HEK293T (cell line): ENCODE measurements around the gene LZTFL1.

Experiments
- CTCF ChIA-PET: fragments of 350-600 bp; formaldehyde crosslinking; extraction: SDS; loops from one replicate; lab custom pipeline; 2021; ENCODE audit warnings: antibody characterized with exemption, inconsistent platforms; lab: Yijun Ruan, JAX
- POLR2A ChIA-PET: fragments of 350-600 bp; formaldehyde crosslinking; extraction: SDS; loops from one replicate; lab custom pipeline; 2020; ENCODE audit warnings: antibody characterized with exemption, inconsistent platforms; lab: Yijun Ruan, JAX
- DNase-seq: peaks from one replicate; pipeline ENCODE4 v3.0.0; 2012; ENCODE audit warnings: mixed read lengths; ENCODE audit errors: extremely low spot score
- ARNT ChIP-seq: fragments of 450-650 bp; IDR thresholded peaks from 2 replicates; pipeline ENCODE4 v1.6.1; 2017; ENCODE audit warnings: mild to moderate bottlenecking
- BHLHE40 ChIP-seq: fragments of 450-650 bp; IDR thresholded peaks from 2 replicates; pipeline ENCODE4 v1.6.1; 2016; ENCODE audit warnings: mild to moderate bottlenecking, moderate library complexity, borderline replicate concordance
- CTBP1 ChIP-seq: fragments of 450-650 bp; IDR thresholded peaks from 2 replicates; pipeline ENCODE4 v1.6.1; 2016; ENCODE audit warnings: borderline replicate concordance
- ELF4 ChIP-seq: fragments of 450-650 bp; IDR thresholded peaks from 2 replicates; pipeline ENCODE4 v1.6.1; 2017; ENCODE audit warnings: antibody characterized with exemption
- FOXA1 ChIP-seq: fragments of 450-650 bp; IDR thresholded peaks from 2 replicates; pipeline ENCODE4 v1.6.1; 2016; ENCODE audit warnings: mild to moderate bottlenecking
- FOXK2 ChIP-seq: fragments of 450-650 bp; IDR thresholded peaks from 2 replicates; pipeline ENCODE4 v1.6.1; 2016; ENCODE audit warnings: mild to moderate bottlenecking
- FOXM1 ChIP-seq: fragments of 450-650 bp; IDR thresholded peaks from 2 replicates; pipeline ENCODE4 v1.6.1; 2017; ENCODE audit warnings: mild to moderate bottlenecking, borderline replicate concordance
- HDGF ChIP-seq: fragments of 450-650 bp; IDR thresholded peaks from 2 replicates; pipeline ENCODE4 v1.6.1; 2017; ENCODE audit warnings: antibody characterized with exemption, borderline replicate concordance
- L3MBTL2 ChIP-seq: fragments of 450-650 bp; conservative IDR thresholded peaks from 2 replicates; pipeline ENCODE4 v1.6.1; 2016; ENCODE audit warnings: mild to moderate bottlenecking
- LEF1 ChIP-seq: fragments of 450-650 bp; IDR thresholded peaks from 2 replicates; pipeline ENCODE4 v1.6.1; 2017; ENCODE audit warnings: mild to moderate bottlenecking, borderline replicate concordance
- NFRKB ChIP-seq: fragments of 450-650 bp; IDR thresholded peaks from 2 replicates; pipeline ENCODE4 v1.6.1; 2016; ENCODE audit warnings: mild to moderate bottlenecking, moderate library complexity
- SP1 ChIP-seq: fragments of 450-650 bp; IDR thresholded peaks from 2 replicates; pipeline ENCODE4 v1.6.1; 2017
- SUZ12 ChIP-seq: fragments of 450-650 bp; IDR thresholded peaks from 2 replicates; pipeline ENCODE4 v1.6.1; 2016; ENCODE audit warnings: mild to moderate bottlenecking
- TARDBP ChIP-seq: fragments of 450-650 bp; IDR thresholded peaks from 2 replicates; pipeline ENCODE4 v1.6.1; 2016
- ZNF384 ChIP-seq: fragments of 450-650 bp; IDR thresholded peaks from 2 replicates; pipeline ENCODE4 v1.6.1; 2016
- TF ChIP-seq, protein P1 (sequence below): fragments of 450-650 bp; IDR thresholded peaks from 2 replicates; pipeline ENCODE4 v1.6.1; 2016

Gene LZTFL1

DNA sequence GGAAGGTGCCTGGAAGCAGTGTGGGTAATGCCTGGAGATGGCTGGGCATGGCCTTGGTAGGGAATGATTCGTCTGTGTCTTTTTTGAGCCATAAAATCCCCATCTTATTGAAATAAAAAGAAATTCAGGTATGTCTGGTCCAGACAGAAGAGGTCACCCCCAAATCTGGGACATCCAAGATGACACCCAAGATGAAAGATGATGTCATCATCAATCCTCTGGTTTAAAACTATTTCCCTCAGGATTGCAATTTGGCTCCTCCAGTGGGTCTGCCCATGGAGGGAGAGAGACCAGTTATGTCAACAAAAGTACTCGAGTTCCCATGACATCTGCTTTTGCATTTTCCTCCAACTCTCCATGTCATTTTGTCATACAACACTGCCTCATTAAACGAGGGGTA, 27.7 kb upstream of the LZTFL1 start:
- DNase-seq = no peak
- TF ChIP-seq HDGF (no peak), ZNF384 (no peak), ELF4 (no peak), FOXM1 (no peak), CTBP1 (no peak), L3MBTL2 (no peak), ARNT (no peak), FOXK2 (no peak), SUZ12 (no peak), SP1 (no peak), BHLHE40 (no peak), LEF1 (no peak), FOXA1 (no peak), NFRKB (no peak)
- TF ChIP-seq, protein P1, sequence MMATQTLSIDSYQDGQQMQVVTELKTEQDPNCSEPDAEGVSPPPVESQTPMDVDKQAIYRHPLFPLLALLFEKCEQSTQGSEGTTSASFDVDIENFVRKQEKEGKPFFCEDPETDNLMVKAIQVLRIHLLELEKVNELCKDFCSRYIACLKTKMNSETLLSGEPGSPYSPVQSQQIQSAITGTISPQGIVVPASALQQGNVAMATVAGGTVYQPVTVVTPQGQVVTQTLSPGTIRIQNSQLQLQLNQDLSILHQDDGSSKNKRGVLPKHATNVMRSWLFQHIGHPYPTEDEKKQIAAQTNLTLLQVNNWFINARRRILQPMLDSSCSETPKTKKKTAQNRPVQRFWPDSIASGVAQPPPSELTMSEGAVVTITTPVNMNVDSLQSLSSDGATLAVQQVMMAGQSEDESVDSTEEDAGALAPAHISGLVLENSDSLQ = no peak
- CTCF ChIA-PET = no interaction called here
- POLR2A ChIA-PET = no interaction called here

DNA sequence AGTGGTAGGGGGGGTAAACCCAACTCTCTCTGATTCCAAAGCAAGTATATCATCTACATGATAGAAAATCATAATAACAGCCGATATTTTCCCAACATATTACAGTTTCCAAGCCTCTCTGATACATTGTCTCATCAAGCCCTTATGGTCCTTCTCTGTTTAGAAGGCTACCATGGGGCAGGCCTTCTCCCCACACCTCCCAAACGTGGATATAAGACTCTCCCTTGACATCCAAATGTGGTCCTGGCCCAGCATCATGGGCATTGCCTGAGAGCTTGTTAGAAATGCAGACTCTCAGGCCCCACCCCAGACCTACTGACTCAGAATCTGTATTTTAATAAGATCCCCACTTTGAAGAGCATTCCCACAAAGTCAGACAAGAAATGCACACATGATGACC, 26.7 kb upstream of the LZTFL1 start:
- no peak for DNase-seq
- ChIA-PET POLR2A (no interaction called here), CTCF (no interaction called here)
- TF ChIP-seq, protein P1 = no peak
- TF ChIP-seq CTBP1 (no peak), FOXA1 (no peak), ARNT (no peak), FOXK2 (no peak)

DNA sequence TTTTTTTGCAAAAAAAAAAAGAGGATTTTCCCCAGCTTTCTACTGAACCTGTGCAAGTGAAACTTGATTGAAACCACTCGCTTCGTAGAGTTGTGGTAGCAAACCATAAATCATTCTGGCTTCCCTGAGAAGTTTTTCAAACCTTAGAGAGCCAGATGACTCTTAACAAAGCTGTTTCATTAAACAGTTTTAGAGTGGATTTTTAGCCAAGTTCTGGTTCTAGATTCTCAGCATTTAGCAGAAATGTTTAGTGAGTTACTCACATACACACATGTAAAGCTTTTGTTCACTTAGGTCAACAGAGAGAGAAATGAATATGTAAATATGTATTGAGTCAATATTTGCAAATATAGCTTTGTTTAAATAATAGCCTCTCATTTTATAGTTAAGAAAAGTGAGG, 26.3 kb upstream of the LZTFL1 start:
- CTCF ChIA-PET = no interaction called here
- DNase-seq = no peak
- TF ChIP-seq, protein P1 = no peak
- TF ChIP-seq FOXK2 = no peak
- TF ChIP-seq FOXM1 = no peak
- POLR2A ChIA-PET = no interaction called here

GRCh38 chr3:45865563-45865962, 23.6 kb upstream of the LZTFL1 start:
- DNase-seq = no peak
- TF ChIP-seq, protein P1 = no peak
- TF ChIP-seq SP1 (no peak), BHLHE40 (no peak), ELF4 (no peak), FOXK2 (no peak), TARDBP (no peak), SUZ12 (no peak)
- CTCF ChIA-PET = no interaction called here
- POLR2A ChIA-PET = no interaction called here

DNA sequence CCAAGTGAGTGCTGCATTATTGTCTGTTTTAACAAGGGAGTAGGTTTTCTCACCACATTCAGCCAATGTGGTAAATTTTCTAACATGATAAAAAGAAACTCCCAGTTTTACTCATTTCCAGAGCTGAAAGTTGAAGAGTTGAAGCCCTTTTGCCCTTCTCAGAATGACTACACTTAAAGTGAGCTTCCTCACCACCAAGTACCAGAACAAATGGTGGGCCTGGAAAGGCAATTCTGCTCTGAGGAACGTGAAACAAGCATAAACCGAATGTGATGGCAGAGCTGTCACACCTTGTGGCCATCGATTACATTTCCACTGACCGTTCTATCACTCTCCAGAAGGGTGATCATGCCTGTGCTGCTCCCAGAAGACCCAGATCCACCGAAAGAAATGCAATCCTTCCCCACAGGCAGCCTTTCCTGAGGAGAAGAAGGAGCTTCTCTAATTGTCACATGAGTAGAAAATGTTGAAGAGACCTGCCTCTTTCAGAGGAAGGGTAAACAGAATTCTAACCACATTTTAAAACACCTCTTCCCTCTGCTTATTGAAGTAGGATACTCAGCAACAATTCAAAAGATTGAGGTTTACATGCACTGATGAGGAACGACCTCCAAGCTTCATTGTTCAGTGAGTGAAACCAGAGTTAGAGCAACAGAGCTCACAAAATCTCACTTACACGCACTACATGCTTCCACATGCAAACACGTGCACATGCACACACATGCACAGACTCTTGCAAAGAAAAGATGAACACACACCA, 23.0 kb upstream of the LZTFL1 start:
- no peak for DNase-seq
- CTCF ChIA-PET = no interaction called here
- TF ChIP-seq FOXA1 (no peak), FOXM1 (no peak), FOXK2 (no peak), ELF4 (no peak), CTBP1 (no peak), TARDBP (no peak), ZNF384 (no peak), BHLHE40 (no peak), NFRKB (no peak), HDGF (no peak), SUZ12 (no peak)
- TF ChIP-seq, protein P1 = no peak
- POLR2A ChIA-PET = no interaction called here

DNA sequence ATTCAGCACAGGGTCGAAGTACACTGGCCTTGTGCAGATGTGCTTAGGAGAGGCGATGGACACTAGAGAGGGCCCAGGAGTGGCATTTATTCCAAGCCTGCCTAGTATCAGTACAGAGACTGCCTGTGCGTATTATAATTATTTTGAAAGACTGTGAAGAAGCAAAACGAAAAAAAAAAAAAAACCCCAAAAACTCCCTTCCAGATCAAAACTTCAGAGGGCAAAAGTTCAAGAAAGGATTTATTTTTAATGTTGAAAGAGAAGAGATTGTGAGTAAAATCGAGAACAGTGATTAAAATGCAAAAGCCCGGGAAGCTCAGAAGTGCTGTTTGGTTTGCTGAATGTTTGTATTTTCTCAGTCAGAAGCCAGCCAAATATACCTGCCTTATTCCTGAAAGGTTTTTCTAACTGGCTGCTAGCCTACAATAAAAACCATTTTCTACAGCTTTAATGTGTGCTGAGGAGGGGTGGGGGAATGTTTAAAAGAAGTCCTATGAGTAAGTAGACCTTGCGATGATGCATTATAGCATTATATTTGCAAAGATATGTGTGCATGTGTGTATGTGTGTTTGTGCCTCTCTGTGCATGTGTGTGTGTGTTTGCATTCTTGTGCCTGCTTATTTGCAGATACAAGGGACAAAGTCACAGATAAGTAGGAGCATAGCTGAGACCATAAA, 19.3 kb upstream of the LZTFL1 start:
- ChIA-PET POLR2A (no interaction called here), CTCF (no interaction called here)
- TF ChIP-seq CTBP1 (no peak), HDGF (no peak)

More for the DNA sequence above, 19.3 kb upstream of the LZTFL1 start:
- no peak for DNase-seq
